HTERT RPE-1 (cell line): Measurements from ENCODE around the gene CACYBP.

Source experiments
- in situ Hi-C: fragments of 300-500 bp; cut with MboI; formaldehyde crosslinking; loops from 4 replicates; pipeline ENCODE4 v1.14.3; 2020; ENCODE audit warnings: low sequenced_read_pairs

CACYBP gene

GRCh38 chr1:174999936-175000696 is at the start of gene CACYBP:
Gene CACYBP, plus strand, starts transcription at chr1:174999947. Its CDS starts 234 bp downstream, at chr1:175000181.
- in situ Hi-C loops, result no loop called here

DNA sequence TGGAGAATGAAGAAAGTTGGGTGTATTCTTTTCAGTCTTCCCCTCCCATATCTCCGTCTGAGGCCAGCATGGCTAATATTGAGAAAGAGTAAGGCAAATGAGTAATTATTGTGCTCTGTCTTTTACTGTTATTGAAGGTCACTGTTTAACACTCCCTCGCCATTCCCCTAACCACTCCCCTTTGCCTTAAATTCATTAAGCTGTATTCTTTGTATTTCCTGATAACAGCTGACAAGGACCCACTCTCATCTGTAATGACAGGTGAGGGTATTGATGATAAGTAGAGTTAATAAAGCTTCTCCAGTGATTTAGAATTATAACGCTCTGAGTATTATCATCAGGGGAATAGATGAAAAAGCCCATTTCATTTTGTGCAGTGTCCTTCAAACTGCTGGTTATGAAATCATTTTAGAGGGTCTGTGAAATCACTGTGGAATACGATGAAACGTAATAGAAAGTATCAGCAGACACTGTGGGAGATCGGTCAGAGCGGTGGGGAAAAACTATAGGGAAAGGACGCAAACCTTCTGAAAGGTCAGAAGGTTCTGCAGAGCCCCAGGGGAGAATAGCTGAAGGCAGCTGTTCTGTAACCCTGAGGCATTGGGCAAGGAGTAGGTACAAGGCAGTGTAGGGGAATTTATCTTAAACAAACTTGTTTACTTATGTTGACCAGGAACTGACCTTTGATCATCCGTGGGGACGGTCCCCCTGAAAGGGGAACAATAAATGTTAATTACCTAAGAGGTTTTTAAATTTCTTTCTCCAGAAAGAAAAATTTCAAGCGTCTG is 46.3 kb upstream of the CACYBP start:
- in situ Hi-C loops, result no loop called here

- in situ Hi-C loops, result no loop called here
Observed at GRCh38 chr1:174954073-174954460, 45.7 kb upstream of the CACYBP start.

- in situ Hi-C loops, result no loop called here
Observed at GRCh38 chr1:174954671-174955669, 44.8 kb upstream of the CACYBP start.

DNA sequence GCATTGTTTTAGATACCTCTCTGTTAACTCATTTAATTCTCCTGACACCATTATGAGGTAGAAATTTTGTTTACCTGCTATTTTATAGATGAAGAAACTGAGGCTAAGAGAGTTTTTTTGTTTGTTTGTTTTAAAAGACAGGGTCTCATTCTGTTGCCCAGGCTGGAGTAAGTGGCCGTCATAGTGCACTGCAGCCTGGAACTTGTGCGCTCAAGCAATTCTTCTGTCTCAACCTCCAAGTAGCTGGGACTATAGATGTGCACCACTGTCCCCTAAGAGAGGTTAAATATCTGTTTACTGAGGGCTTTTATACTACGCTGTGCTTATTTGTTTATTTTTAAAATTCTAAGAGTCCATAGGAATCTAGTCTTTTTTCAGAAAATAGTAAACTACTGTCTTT is 43.7 kb upstream of the CACYBP start:
- in situ Hi-C loops, result no loop called here

- in situ Hi-C loops, result no loop called here
Observed at GRCh38 chr1:174956976-174957375, 42.8 kb upstream of the CACYBP start.

- in situ Hi-C loops, result no loop called here
Observed at GRCh38 chr1:174957829-174958228, 41.9 kb upstream of the CACYBP start.

- in situ Hi-C loops, result no loop called here
Observed at GRCh38 chr1:174958396-174958795, 41.4 kb upstream of the CACYBP start.

GRCh38 chr1:174960362-174960761 is 39.4 kb upstream of the CACYBP start:
- in situ Hi-C loops, result no loop called here

DNA sequence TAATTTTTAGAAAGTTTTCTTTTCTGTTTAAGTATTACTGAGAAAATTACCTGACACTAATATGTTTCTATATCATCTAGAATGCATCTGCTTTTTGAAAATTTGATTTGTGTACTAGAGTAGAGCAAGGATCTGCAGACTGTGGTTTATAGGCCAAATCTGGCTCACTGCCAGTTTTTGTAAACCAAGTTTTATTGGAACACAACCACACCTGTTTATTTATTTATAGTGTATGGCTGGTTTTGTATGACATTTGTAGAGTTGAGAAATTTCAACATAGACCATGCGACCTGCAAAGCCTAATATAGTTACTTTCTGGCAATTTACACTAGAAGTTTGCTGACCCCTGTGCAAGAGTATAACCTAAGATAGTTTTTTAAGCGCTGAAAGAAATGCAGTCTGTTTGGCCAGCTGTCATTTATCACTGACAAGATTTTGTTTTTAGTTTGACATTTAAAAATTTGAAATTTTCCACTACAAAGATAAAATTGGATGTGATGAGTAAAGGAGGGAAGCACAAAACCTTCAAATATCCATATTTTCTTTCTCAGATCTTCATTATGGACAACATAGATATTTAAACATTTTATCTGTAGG is 36.1 kb upstream of the CACYBP start:
- in situ Hi-C loops, result no loop called here

GRCh38 chr1:174964261-174964971 is 35.3 kb upstream of the CACYBP start:
- in situ Hi-C loops, result no loop called here

DNA sequence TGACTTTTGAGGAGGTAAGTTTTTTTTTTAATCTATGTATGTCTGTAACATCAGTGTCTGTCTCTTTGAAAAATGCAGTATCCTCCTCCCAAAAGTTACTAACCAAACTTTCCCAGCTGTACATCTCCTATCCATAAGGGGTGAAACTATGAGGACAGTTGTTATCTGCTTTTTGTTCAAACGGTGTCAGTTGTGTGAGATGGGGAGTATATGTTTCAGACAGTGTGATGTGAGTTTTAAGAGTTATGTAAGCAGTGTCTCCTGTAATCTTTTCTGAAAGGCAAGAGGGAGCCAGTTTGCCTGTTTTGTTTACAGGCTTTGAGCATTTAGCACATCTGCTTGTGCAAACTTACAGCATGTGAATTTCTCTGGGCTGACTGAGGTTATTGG is 34.8 kb upstream of the CACYBP start:
- in situ Hi-C loops, result no loop called here

DNA sequence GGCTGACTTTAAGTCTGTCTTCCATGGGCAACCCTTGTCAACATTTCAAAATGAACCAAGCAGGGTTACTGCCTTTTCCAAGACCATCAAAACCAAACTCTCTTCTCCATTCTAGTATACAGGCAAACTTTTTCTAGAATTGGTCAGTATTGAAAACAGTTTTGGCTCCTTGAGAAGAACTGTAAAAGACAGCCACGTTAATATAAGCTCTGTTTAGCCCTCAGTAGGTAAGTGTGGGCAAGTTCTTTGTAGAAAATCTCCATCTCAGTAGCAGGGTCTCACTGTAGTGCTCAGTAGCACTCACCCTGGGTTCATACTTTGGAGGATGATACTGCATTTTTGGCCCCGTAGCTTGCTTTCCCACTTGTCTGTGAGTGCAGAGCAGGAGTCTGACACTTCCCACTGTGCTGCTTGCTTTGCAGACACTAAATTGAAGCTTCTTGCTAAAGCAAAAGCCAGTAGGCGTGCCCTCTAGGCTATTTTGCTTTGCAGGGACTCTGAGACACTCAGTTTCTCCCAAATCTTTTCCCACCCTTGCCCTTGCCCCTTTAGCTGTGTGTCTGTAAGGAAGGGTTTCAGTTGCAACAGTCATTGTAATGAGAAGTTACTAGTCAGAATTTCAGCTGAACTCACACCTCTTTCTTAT is 34.3 kb upstream of the CACYBP start:
- in situ Hi-C loops, result no loop called here

DNA sequence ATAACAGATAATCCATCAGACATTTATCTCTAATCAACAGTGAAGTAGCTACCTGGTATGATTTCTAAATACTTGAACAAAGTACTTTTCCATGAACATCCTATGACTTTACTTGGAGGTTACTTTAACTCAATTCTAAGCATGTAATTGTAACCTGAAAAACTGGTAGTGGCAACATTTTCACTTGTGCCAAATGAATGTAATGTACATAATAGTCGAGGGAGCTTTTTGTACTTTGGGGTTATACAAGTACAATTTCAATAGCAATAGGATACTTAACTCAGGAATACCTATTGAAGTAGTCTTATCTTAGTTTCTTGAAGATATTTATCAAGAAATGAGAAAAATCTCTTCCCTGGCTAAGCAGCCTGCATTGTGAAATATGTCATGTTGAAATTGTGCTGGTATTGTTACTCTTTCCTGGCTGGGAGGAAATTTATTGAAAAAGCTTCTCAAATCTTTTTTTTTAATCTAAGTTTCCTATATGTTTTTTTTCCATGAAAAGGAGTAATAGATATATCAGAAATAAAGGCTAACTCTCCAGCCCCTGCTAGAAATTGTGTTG is 33.7 kb upstream of the CACYBP start:
- in situ Hi-C loops, result no loop called here

DNA sequence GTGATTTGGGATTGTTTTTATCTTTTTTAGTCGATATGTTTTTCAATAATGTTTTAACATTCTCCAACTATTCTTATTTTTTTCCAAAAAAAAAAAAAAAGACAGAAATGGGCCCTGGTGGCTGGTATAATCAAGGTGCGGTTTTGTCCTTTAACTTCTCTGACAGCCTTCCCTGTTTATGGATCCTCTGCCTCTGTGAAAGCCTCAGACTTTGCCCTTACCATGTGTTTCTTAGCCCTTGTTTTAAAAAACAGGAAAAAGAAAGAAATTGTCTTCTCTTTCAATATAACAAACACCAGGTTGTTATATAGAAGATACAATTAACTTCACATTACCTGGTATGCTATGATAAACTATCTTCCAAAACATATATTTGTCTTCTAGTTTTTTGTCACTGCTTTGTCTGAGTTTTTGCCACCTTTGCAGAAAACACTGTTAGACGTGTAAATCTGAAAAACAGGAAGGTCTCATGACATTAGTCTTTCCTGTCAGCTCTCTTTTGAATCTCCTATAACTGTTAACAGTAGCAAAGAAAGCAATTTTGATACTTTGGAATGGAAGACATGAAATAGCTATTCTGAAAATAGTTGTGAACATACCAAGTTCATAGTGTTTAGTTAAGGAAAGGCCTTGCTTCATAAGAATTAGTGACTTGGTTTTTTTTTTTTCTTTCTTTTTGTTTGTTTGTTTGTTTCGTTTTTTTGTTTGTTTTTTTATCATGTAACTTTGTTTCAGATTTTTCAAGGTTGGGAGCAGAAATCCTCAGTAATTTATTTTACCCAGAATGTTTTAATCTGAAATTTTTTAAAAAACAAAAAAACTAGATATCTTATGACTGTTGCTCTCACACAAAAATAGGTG is 31.7 kb upstream of the CACYBP start:
- in situ Hi-C loops, result no loop called here

DNA sequence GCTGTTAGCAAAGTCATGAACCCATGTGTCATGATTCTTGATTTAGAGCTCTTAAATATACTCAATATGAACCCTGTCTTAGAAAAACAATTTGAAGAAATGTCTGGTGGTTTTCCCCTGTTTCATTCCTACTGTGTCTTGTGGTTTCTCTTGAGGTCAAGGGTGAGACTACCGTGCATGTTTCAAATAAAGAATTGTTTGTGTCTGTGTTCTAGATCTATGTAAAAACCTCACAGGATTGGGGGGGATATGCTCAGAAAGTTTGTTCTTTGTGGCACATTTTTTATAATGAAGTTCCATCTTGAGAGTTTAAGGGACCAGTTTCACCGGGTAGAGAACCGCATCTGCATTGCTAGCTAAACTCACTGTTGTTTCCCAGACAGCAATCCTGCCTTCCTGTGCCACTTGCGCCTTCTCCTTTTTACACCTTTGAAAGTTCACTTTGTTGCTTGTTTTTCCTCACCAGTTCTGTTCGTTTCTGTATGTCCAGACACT is 30.9 kb upstream of the CACYBP start:
- in situ Hi-C loops, result no loop called here

- in situ Hi-C loops, result no loop called here
Observed at GRCh38 chr1:174969977-174970376, 29.8 kb upstream of the CACYBP start.

GRCh38 chr1:174971466-174971865 is 28.3 kb upstream of the CACYBP start:
- in situ Hi-C loops, result no loop called here
